Activated T-cell treated with anti-CD3 and anti-CD28 coated beads for 4 hours (primary cell): ENCODE results near the gene JPT1.
A peak's percentile ranks its signal among the peaks of the same experiment; 100 is the strongest.
"Not testable (repeated sequence)": the region's sequence is repeated elsewhere in the genome, so short reads cannot be mapped to it uniquely, and the experiment has no call there.

ENCODE experiments used
- DNase-seq: peaks from one replicate; pipeline ENCODE4 v3.0.0-alpha.2; 2020

The JPT1 gene

GRCh38 chr17:75129576-75129975 lies 24.7 kb downstream of the JPT1 start:
- no peak for DNase-seq

GRCh38 chr17:75128694-75129505 lies 25.4 kb downstream of the JPT1 start:
- no peak for DNase-seq

- DNase-seq = not testable (repeated sequence)
These were observed 26.4 kb downstream of the JPT1 start for GRCh38 chr17:75127936-75128335.

- no peak for DNase-seq
These were observed 27.4 kb downstream of the JPT1 start for GRCh38 chr17:75126954-75127353.

GRCh38 chr17:75125984-75126383 lies 28.3 kb downstream of the JPT1 start:
- no peak for DNase-seq

- no peak for DNase-seq
These were observed 29.5 kb downstream of the JPT1 start for GRCh38 chr17:75124819-75125162.

GRCh38 chr17:75124041-75124818 lies 30.1 kb downstream of the JPT1 start:
- peak; percentile 54 for DNase-seq

- no peak for DNase-seq
These were observed 36.0 kb downstream of the JPT1 start for GRCh38 chr17:75118307-75118706.

GRCh38 chr17:75116737-75117136 lies 37.6 kb downstream of the JPT1 start:
- no peak for DNase-seq

- no peak for DNase-seq
These were observed 38.8 kb downstream of the JPT1 start for GRCh38 chr17:75115555-75115954.

- no peak for DNase-seq
These were observed 39.6 kb downstream of the JPT1 start for GRCh38 chr17:75114552-75115314.

GRCh38 chr17:75113798-75114551 lies 40.3 kb downstream of the JPT1 start:
- DNase-seq = peak; percentile 91

GRCh38 chr17:75111777-75112335 lies 42.5 kb downstream of the JPT1 start:
- no peak for DNase-seq

- no peak for DNase-seq
These were observed 43.9 kb downstream of the JPT1 start for GRCh38 chr17:75110234-75110937.

- peak; percentile 86 for DNase-seq
These were observed 44.7 kb downstream of the JPT1 start, which contains the start of gene ARMC7 for GRCh38 chr17:75109407-75110233. ARMC7 (plus strand) TSS chr17:75109969; CDS start chr17:75110289, 320 bp downstream.

GRCh38 chr17:75109046-75109406 lies 45.3 kb downstream of the JPT1 start:
- no peak for DNase-seq

GRCh38 chr17:75108193-75108592 lies 46.1 kb downstream of the JPT1 start:
- DNase-seq = no peak

GRCh38 chr17:75105126-75106080 lies 48.9 kb downstream of the JPT1 start:
- no peak for DNase-seq
